ENCODE data around the gene TMEM163. TPM values are rescaled to one million over a fixed set of nuclear protein-coding genes. Genes with fewer than 3 reads are reported as not detected.

TMEM163 gene
- total RNA-seq, 2 donors from 2014 or later = 0.24 TPM; not detected in 1

GRCh38 chr2:134461511-134461910 lies 257.3 kb downstream of the TMEM163 start:
- Histone ChIP-seq H3K27me3 (ENCODE audit: control insufficient read depth, insufficient read depth, low read length, poor library complexity, severe bottlenecking) (no peaks in the 10 kb centered on the region), H3K9me3 (ENCODE audit: control insufficient read depth, low read length) (no peaks in the 10 kb centered on the region), H3K36me3 (ENCODE audit: control insufficient read depth, insufficient read depth, low read length) (no peaks in the 10 kb centered on the region), H3K4me3 (ENCODE audit: low read length) (no peak overlapping the region), H3K27ac (ENCODE audit: low read depth, low read length) (no peak overlapping the region), H3K4me1 (ENCODE audit: control insufficient read depth, insufficient read depth, low read length) (no peaks in the 10 kb centered on the region), H3K9ac (ENCODE audit: extremely low read depth, low read length, poor library complexity, severe bottlenecking) (no peak overlapping the region)
- peaks cover 2% of the 10 kb centered on the region for H3K4me1 Mint-ChIP-seq
- DNase-seq = peak; percentile 35
- 67 to 88% methylated on average over 1 to 6 of the region's 6 CpGs for WGBS, 2 experiments (ENCODE audit: insufficient coverage in 1 of 2, insufficient read length in 1 of 2)
- no peaks in the 10 kb centered on the region for H3K27me3 Mint-ChIP-seq (ENCODE audit: insufficient read depth)
- no peaks in the 10 kb centered on the region for H3K36me3 Mint-ChIP-seq (ENCODE audit: low read depth)
- H3K4me3 Mint-ChIP-seq = no peak overlapping the region
- no peaks in the 10 kb centered on the region for H3K9me3 Mint-ChIP-seq
- peak overlapping the region; percentile 45 for H3K27ac Mint-ChIP-seq
- TF ChIP-seq CTCF (conservative IDR thresholded peaks at IDR 0.05) = no peak

GRCh38 chr2:134460583-134460998 lies 258.2 kb downstream of the TMEM163 start:
- WGBS, 2 experiments (ENCODE audit: insufficient coverage in 1 of 2, insufficient read length in 1 of 2) = 41 to 50% methylated on average over 7 to 8 of the region's 8 CpGs
- no peak overlapping the region for H3K4me3 ChIP-seq (ENCODE audit: low read length)
- no peaks in the 10 kb centered on the region for H3K9me3 Mint-ChIP-seq
- H3K9me3 ChIP-seq (ENCODE audit: control insufficient read depth, low read length) = no peaks in the 10 kb centered on the region
- peak; percentile 89 for TF ChIP-seq CTCF (conservative IDR thresholded peaks at IDR 0.05)
- H3K27me3 Mint-ChIP-seq (ENCODE audit: insufficient read depth) = no peaks in the 10 kb centered on the region
- H3K4me3 Mint-ChIP-seq = no peak overlapping the region
- no peaks in the 10 kb centered on the region for H3K27me3 ChIP-seq (ENCODE audit: control insufficient read depth, insufficient read depth, low read length, poor library complexity, severe bottlenecking)
- no peak overlapping the region for H3K9ac ChIP-seq (ENCODE audit: extremely low read depth, low read length, poor library complexity, severe bottlenecking)
- peak; percentile 95 for DNase-seq
- H3K27ac ChIP-seq (ENCODE audit: low read depth, low read length) = peak overlapping the region; percentile 32
- no peak overlapping the region for H3K27ac Mint-ChIP-seq
- no peaks in the 10 kb centered on the region for H3K4me1 ChIP-seq (ENCODE audit: control insufficient read depth, insufficient read depth, low read length)
- peaks cover 2% of the 10 kb centered on the region for H3K4me1 Mint-ChIP-seq
- H3K36me3 ChIP-seq (ENCODE audit: control insufficient read depth, insufficient read depth, low read length) = no peaks in the 10 kb centered on the region
- no peaks in the 10 kb centered on the region for H3K36me3 Mint-ChIP-seq (ENCODE audit: low read depth)

- no peak for TF ChIP-seq CTCF (conservative IDR thresholded peaks at IDR 0.05)
- Histone ChIP-seq H3K27ac (ENCODE audit: low read depth, low read length) (no peak overlapping the region), H3K27me3 (ENCODE audit: control insufficient read depth, insufficient read depth, low read length, poor library complexity, severe bottlenecking) (no peaks in the 10 kb centered on the region), H3K9me3 (ENCODE audit: control insufficient read depth, low read length) (no peaks in the 10 kb centered on the region), H3K4me3 (ENCODE audit: low read length) (no peak overlapping the region), H3K4me1 (ENCODE audit: control insufficient read depth, insufficient read depth, low read length) (no peaks in the 10 kb centered on the region), H3K36me3 (ENCODE audit: control insufficient read depth, insufficient read depth, low read length) (no peaks in the 10 kb centered on the region), H3K9ac (ENCODE audit: extremely low read depth, low read length, poor library complexity, severe bottlenecking) (no peak overlapping the region)
- Mint-ChIP-seq H3K27me3 (ENCODE audit: insufficient read depth) (no peaks in the 10 kb centered on the region), H3K36me3 (ENCODE audit: low read depth) (no peaks in the 10 kb centered on the region), H3K9me3 (no peaks in the 10 kb centered on the region), H3K4me1 (peaks cover 2% of the 10 kb centered on the region), H3K4me3 (no peak overlapping the region), H3K27ac (no peak overlapping the region)
- DNase-seq = no peak
- 90 to 100% methylated on average over 5 to 11 of the region's 11 CpGs for WGBS, 2 experiments (ENCODE audit: insufficient coverage in 1 of 2, insufficient read length in 1 of 2)
Observed at GRCh38 chr2:134459706-134460406, 258.9 kb downstream of the TMEM163 start.
